ENCODE results near the gene PANK3. TPM values are rescaled to one million over a fixed set of nuclear protein-coding genes. Genes with fewer than 3 reads are reported as not detected.

The PANK3 gene
- total and polyA plus RNA-seq, 10 of the 15 experiments (the other 5 are each of a cell fraction or from before 2014, with no cell fraction given) = 4.7 to 43.7 (median 23.9) TPM

- SMC1A ChIA-PET (ENCODE audit: uncharacterized antibody, unreplicated experiment) = no interaction called here
- no TSS peak for BruUV-seq (replicated peaks)
- H3K4me1 ChIP-seq (ENCODE audit: control insufficient read depth, insufficient read depth, low read length) = peaks cover 6% of the 10 kb centered on the region; the same call in 1 of the 2 replicates
- POLR2A ChIA-PET = no interaction called here
- H4K20me1 ChIP-seq (ENCODE audit: control insufficient read depth, insufficient read depth) = no peaks in the 10 kb centered on the region
- H3K36me3 ChIP-seq (ENCODE audit: control insufficient read depth in 2 of 2, insufficient read depth in 2 of 2, low read length in 1 of 2) = no peaks in the 10 kb centered on the region
- no peak overlapping the region for H3K27ac ChIP-seq (ENCODE audit: control insufficient read depth, insufficient read depth)
- TF ChIP-seq ZNF274 (IDR thresholded peaks at IDR 0.05; ENCODE audit: insufficient read depth, insufficient read length) (no peak), ZNF622 (IDR thresholded peaks at IDR 0.05) (no peak), BACH1 (IDR thresholded peaks at IDR 0.05; ENCODE audit: borderline replicate concordance) (no peak), SKIL (IDR thresholded peaks at IDR 0.05; ENCODE audit: low read depth, poor library complexity, severe bottlenecking) (no peak), POLR2AphosphoS5 (IDR thresholded peaks at IDR 0.05; ENCODE audit: low read length) (no peak), KLF5 (IDR thresholded peaks at IDR 0.05; ENCODE audit: partially characterized antibody) (no peak), RB1 (IDR thresholded peaks at IDR 0.05; ENCODE audit: borderline replicate concordance) (no peak), RELA (IDR thresholded peaks at IDR 0.05; ENCODE audit: borderline replicate concordance, partially characterized antibody) (no peak), MTA2 (IDR thresholded peaks at IDR 0.05; ENCODE audit: low read depth) (no peak), KDM1A (IDR thresholded peaks at IDR 0.05; ENCODE audit: borderline replicate concordance) (no peak), PAX5 (IDR thresholded peaks at IDR 0.05; ENCODE audit: borderline replicate concordance, low read depth, low read length) (no peak), MLLT1 (IDR thresholded peaks at IDR 0.05) (no peak), YBX1 (IDR thresholded peaks at IDR 0.05) (no peak), EP300 (IDR thresholded peaks at IDR 0.05; ENCODE audit: borderline replicate concordance in 1 of 2, control insufficient read depth in 1 of 2, low read depth in 2 of 2, low read length in 2 of 2) (no peak)
- TF ChIP-seq, protein P1, sequence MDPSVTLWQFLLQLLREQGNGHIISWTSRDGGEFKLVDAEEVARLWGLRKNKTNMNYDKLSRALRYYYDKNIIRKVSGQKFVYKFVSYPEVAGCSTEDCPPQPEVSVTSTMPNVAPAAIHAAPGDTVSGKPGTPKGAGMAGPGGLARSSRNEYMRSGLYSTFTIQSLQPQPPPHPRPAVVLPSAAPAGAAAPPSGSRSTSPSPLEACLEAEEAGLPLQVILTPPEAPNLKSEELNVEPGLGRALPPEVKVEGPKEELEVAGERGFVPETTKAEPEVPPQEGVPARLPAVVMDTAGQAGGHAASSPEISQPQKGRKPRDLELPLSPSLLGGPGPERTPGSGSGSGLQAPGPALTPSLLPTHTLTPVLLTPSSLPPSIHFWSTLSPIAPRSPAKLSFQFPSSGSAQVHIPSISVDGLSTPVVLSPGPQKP (IDR thresholded peaks at IDR 0.05; ENCODE audit: low read depth, low read length) = no peak
- TF ChIP-seq, protein P2, sequence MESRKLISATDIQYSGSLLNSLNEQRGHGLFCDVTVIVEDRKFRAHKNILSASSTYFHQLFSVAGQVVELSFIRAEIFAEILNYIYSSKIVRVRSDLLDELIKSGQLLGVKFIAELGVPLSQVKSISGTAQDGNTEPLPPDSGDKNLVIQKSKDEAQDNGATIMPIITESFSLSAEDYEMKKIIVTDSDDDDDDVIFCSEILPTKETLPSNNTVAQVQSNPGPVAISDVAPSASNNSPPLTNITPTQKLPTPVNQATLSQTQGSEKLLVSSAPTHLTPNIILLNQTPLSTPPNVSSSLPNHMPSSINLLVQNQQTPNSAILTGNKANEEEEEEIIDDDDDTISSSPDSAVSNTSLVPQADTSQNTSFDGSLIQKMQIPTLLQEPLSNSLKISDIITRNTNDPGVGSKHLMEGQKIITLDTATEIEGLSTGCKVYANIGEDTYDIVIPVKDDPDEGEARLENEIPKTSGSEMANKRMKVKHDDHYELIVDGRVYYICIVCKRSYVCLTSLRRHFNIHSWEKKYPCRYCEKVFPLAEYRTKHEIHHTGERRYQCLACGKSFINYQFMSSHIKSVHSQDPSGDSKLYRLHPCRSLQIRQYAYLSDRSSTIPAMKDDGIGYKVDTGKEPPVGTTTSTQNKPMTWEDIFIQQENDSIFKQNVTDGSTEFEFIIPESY (IDR thresholded peaks at IDR 0.05) = no peak
- TF ChIP-seq, protein P3, sequence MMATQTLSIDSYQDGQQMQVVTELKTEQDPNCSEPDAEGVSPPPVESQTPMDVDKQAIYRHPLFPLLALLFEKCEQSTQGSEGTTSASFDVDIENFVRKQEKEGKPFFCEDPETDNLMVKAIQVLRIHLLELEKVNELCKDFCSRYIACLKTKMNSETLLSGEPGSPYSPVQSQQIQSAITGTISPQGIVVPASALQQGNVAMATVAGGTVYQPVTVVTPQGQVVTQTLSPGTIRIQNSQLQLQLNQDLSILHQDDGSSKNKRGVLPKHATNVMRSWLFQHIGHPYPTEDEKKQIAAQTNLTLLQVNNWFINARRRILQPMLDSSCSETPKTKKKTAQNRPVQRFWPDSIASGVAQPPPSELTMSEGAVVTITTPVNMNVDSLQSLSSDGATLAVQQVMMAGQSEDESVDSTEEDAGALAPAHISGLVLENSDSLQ (IDR thresholded peaks at IDR 0.05) = no peak
- no peaks in the 10 kb centered on the region for H3K79me2 ChIP-seq (ENCODE audit: control insufficient read depth, insufficient read depth, low read length)
- H3K9me3 ChIP-seq (replicated peaks; ENCODE audit: control insufficient read depth, insufficient read depth, low read length) = no peaks in the 10 kb centered on the region
- H3K9ac ChIP-seq (ENCODE audit: control insufficient read depth, insufficient read depth, low read length) = no peak overlapping the region
- no peak overlapping the region for H2AFZ ChIP-seq (ENCODE audit: control insufficient read depth, low read depth, low read length)
- H3K4me3 ChIP-seq = no peak overlapping the region
- no peak overlapping the region for H3K4me2 ChIP-seq (ENCODE audit: control insufficient read depth, insufficient read depth)
- DNase-seq (ENCODE audit: low read depth, low spot score) (no peak), FAIRE-seq (no peak), ATAC-seq (no peak)
- CTCF ChIA-PET = no interaction called here
- in situ Hi-C loops (cut with MboI) (no loop called here), intact Hi-C loops (cut with micrococcal nuclease; ENCODE audit: unreplicated experiment) (no loop called here)
- WGBS (ENCODE audit: insufficient coverage, insufficient replicate concordance, low lambda C conversion rate, missing lambda C conversion rate) = 74% methylated on average over 2 of the region's 2 CpGs
- RAD21 ChIA-PET (ENCODE audit: unreplicated experiment) = no interaction called here
- no peaks in the 10 kb centered on the region for H3K27me3 ChIP-seq (replicated peaks in 1 of 2; ENCODE audit: control insufficient read depth in 2 of 2, insufficient read depth in 2 of 2, low read length in 1 of 2)
These were observed 29.7 kb upstream of the PANK3 start for GRCh38 chr5:168608821-168609220.
